Activated CD8-positive, alpha-beta T cell treated with anti-CD3 and anti-CD28 coated beads for 36 hours (primary cell): ENCODE results near the gene NPRL2. TPM values are rescaled to one million over a fixed set of nuclear protein-coding genes. Genes with fewer than 3 reads are reported as not detected.
"Not testable (repeated sequence)": the region's sequence is repeated elsewhere in the genome, so short reads cannot be mapped to it uniquely, and the experiment has no call there.

ENCODE experiments used
- ATAC-seq: fragments of 200-7000 bp; cut with Tn5 transposase; one replicate; pipeline ENCODE4 v1.10.0; 2021; ENCODE audit warnings: mild to moderate bottlenecking, moderate library complexity
- CTCF ChIA-PET: fragments of 350-600 bp; sonication (Branson Sonifier 250); formaldehyde crosslinking; loops from one replicate; lab custom pipeline; 2021; ENCODE audit warnings: antibody characterized with exemption; lab: Charles Lee
- POLR2A ChIA-PET: fragments of 350-600 bp; sonication (Branson Sonifier 250); formaldehyde crosslinking; loops from one replicate; lab custom pipeline; 2021; ENCODE audit warnings: antibody characterized with exemption; lab: Charles Lee
- DNase-seq: peaks from one replicate; pipeline ENCODE4 v3.0.0-alpha.2; 2020
- H3K27ac Mint-ChIP-seq: one replicate; pipeline ENCODE4 v1.8.0; 2021; ENCODE audit warnings: mild to moderate bottlenecking, mixed read lengths
- H3K27me3 Mint-ChIP-seq: one replicate; pipeline ENCODE4 v1.8.0; 2021; ENCODE audit warnings: mixed read lengths
- H3K36me3 Mint-ChIP-seq: one replicate; pipeline ENCODE4 v1.8.0; 2021; ENCODE audit warnings: low read depth, mixed read lengths
- H3K4me1 Mint-ChIP-seq: one replicate; pipeline ENCODE4 v1.8.0; 2021; ENCODE audit warnings: low read depth, mixed read lengths
- H3K4me3 Mint-ChIP-seq: one replicate; pipeline ENCODE4 v1.8.0; 2021; ENCODE audit warnings: mild to moderate bottlenecking, moderate library complexity, mixed read lengths
- H3K9me3 Mint-ChIP-seq: one replicate; pipeline ENCODE4 v1.8.0; 2021; ENCODE audit warnings: mixed read lengths
- intact Hi-C: fragments of 100-400 bp; cut with micrococcal nuclease; formaldehyde crosslinking; loops from one replicate; pipeline ENCODE4 v1.10.0; 2022
- total RNA-seq, 2 experiments: library from RNA; stranded (reverse); gene quantifications; one replicate each; pipeline ENCODE4 v1.2.3, GENCODE V29; 2021
- TF ChIP-seq, protein P1 (sequence below): fragments of 200-600 bp; IDR thresholded peaks from one replicate; pipeline ENCODE4 v1.8.0; 2022; ENCODE audit warnings: antibody characterized with exemption, mild to moderate bottlenecking

Gene NPRL2
- total RNA-seq, 2 experiments from 2014 or later, result 41.3 to 44.7 TPM

- CTCF ChIA-PET, result interaction anchor here (1.3 to 2.9 kb wide), 5 partner anchors 9 to 54 kb away, joined by 3 to 12 read pairs (median 3); partner anchors contain the start of genes HYAL3 and NAA80
- Mint-ChIP-seq H3K4me1 (peaks cover 25% of the 10 kb centered on the region), H3K9me3 (peaks cover 1% of the 10 kb centered on the region), H3K27ac (no peak overlapping the region), H3K27me3 (no peaks in the 10 kb centered on the region), H3K36me3 (peaks cover 4% of the 10 kb centered on the region), H3K4me3 (no peak overlapping the region)
- POLR2A ChIA-PET, result interaction anchor here (1.5 to 13.4 kb wide), 3 partner anchors 15 to 22 kb away, joined by 3 to 126 read pairs (median 4); partner anchors contain the start of genes HYAL3, IFRD2, NAA80 and RASSF1
- DNase-seq (no peak), ATAC-seq (no peak)
- intact Hi-C loops, result no loop called here
- TF ChIP-seq, protein P1, sequence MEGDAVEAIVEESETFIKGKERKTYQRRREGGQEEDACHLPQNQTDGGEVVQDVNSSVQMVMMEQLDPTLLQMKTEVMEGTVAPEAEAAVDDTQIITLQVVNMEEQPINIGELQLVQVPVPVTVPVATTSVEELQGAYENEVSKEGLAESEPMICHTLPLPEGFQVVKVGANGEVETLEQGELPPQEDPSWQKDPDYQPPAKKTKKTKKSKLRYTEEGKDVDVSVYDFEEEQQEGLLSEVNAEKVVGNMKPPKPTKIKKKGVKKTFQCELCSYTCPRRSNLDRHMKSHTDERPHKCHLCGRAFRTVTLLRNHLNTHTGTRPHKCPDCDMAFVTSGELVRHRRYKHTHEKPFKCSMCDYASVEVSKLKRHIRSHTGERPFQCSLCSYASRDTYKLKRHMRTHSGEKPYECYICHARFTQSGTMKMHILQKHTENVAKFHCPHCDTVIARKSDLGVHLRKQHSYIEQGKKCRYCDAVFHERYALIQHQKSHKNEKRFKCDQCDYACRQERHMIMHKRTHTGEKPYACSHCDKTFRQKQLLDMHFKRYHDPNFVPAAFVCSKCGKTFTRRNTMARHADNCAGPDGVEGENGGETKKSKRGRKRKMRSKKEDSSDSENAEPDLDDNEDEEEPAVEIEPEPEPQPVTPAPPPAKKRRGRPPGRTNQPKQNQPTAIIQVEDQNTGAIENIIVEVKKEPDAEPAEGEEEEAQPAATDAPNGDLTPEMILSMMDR, result no peak
Observed at GRCh38 chr3:50314342-50314741, 36.2 kb downstream of the NPRL2 start.

DNA sequence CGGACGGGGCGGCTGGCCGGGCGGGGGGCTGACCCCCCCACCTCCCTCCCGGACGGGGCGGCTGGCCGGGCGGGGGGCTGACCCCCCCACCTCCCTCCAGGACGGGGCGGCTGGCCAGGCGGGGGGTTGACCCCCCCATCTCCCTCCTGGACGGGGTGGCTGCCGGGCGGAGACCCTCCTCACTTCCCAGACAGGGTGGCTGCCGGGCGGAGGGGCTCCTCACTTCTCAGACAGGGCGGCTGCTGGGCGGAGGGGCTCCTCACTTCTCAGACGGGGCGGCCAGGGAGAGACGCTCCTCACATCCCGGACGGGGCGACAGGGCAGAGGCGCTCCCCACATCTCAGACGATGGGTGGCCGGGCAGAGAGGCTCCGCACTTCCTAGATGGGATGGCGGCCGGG, 38.5 kb downstream of the NPRL2 start:
- intact Hi-C loops, H3K27me3 Mint-ChIP-seq, DNase-seq, CTCF ChIA-PET, H3K36me3 Mint-ChIP-seq, ATAC-seq, POLR2A ChIA-PET, H3K4me3 Mint-ChIP-seq, H3K27ac Mint-ChIP-seq, H3K9me3 Mint-ChIP-seq: not testable (repeated sequence)
- peaks cover 15% of the 10 kb centered on the region for H3K4me1 Mint-ChIP-seq

- ChIA-PET POLR2A (interaction anchor here (0.6 to 1.6 kb wide), 2 partner anchors 16 to 27 kb away, joined by 3 to 4 read pairs; no protein-coding TSS in a partner anchor), CTCF (interaction anchor here (1.2 to 1.9 kb wide), 4 partner anchors 16 to 22 kb away, joined by 3 to 5 read pairs (median 4); partner anchors contain the start of gene HYAL2)
- Mint-ChIP-seq H3K27me3 (no peaks in the 10 kb centered on the region), H3K27ac (no peak overlapping the region), H3K4me3 (no peak overlapping the region), H3K36me3 (peaks cover 4% of the 10 kb centered on the region), H3K4me1 (peaks cover 18% of the 10 kb centered on the region), H3K9me3 (no peaks in the 10 kb centered on the region)
- peak; percentile 27 for ATAC-seq
- TF ChIP-seq, protein P1, result no peak
- no peak for DNase-seq
- intact Hi-C loops, result no loop called here
Observed at GRCh38 chr3:50304601-50305000, 46.0 kb downstream of the NPRL2 start.

GRCh38 chr3:50303013-50303815, 47.4 kb downstream of the NPRL2 start, which contains the start of gene HYAL1:
HYAL1 (minus strand) TSS chr3:50303574; CDS start chr3:50302956, 618 bp downstream.
- no peak within 1 kb of the TSS for H3K27ac Mint-ChIP-seq
- ATAC-seq, result no peak
- TF ChIP-seq, protein P1, result no peak

GRCh38 chr3:50302095-50303012, 48.2 kb downstream of the NPRL2 start:
- Mint-ChIP-seq H3K4me1 (peaks cover 23% of the 10 kb centered on the region), H3K27ac (no peak overlapping the region), H3K36me3 (peaks cover 2% of the 10 kb centered on the region), H3K4me3 (no peak overlapping the region), H3K9me3 (no peaks in the 10 kb centered on the region), H3K27me3 (no peaks in the 10 kb centered on the region)
- CTCF ChIA-PET, result interaction anchor here (0.9 to 2.1 kb wide), 4 partner anchors 22 to 108 kb away, joined by 3 to 8 read pairs (median 4); no protein-coding TSS in a partner anchor
- no peak for DNase-seq
- ATAC-seq, result no peak
- POLR2A ChIA-PET, result interaction anchor here (1.0 kb wide), 2 partner anchors 20 to 21 kb away, joined by 3 read pairs; partner anchors contain the start of gene HYAL2
- intact Hi-C loops, result no loop called here
- TF ChIP-seq, protein P1, result no peak

More at GRCh38 chr3:50303013-50303815, 47.4 kb downstream of the NPRL2 start, which contains the start of gene HYAL1:
- Mint-ChIP-seq H3K36me3 (peaks cover 2% of the 10 kb centered on the region), H3K9me3 (no peaks in the 10 kb centered on the region), H3K4me3 (no peak within 1 kb of the TSS), H3K27me3 (no peaks in the 10 kb centered on the region), H3K4me1 (peaks cover 19% of the 10 kb centered on the region)
- ChIA-PET CTCF (interaction anchor here (0.9 to 2.1 kb wide), 2 partner anchors 21 to 108 kb away, joined by 3 to 8 read pairs; no protein-coding TSS in a partner anchor), POLR2A (no interaction called here)
- intact Hi-C loops, result no loop called here
- no peak for DNase-seq
